HepG2 (cell line): ENCODE data around the gene DRAM1. TPM values are rescaled to one million over a fixed set of nuclear protein-coding genes. Genes with fewer than 3 reads are reported as not detected.

Experiments used
- ATF7 ChIP-seq, 2 experiments: fragments of 450-650 bp in 1 of 2; sonication (generic) in 1 of 2; formaldehyde crosslinking in 1 of 2; IDR thresholded peaks; 2 replicates each; pipeline versions ENCODE4 v1.4.0 to v1.6.1; 2016 to 2020; ENCODE audit warnings: antibody characterized with exemption in 1 of 2, mild to moderate bottlenecking in 1 of 2, missing genetic modification reagents in 1 of 2
- CEBPB ChIP-seq: IDR thresholded peaks from 2 replicates; pipeline ENCODE4 v1.6.1; 2011; ENCODE audit warnings: low read depth, low read length, improper control_type of control experiment, borderline replicate concordance
- DMAP1 ChIP-seq: IDR thresholded peaks from 2 replicates; pipeline ENCODE4 v1.6.1; 2016
- HMG20A ChIP-seq: IDR thresholded peaks from 2 replicates; pipeline ENCODE4 v1.6.1; 2016; ENCODE audit warnings: borderline replicate concordance
- KAT7 ChIP-seq: IDR thresholded peaks from 2 replicates; pipeline ENCODE4 v1.6.1; 2018; ENCODE audit warnings: borderline replicate concordance, missing compliant biosample characterization
- MAZ ChIP-seq, 2 experiments: sonication (generic) in 1 of 2; formaldehyde crosslinking in 1 of 2; IDR thresholded peaks; 2 replicates each; pipeline versions ENCODE4 v1.5.0 to v1.6.1; 2012 to 2020; ENCODE audit warnings: low read depth in 2 of 2, mild to moderate bottlenecking in 2 of 2, borderline replicate concordance in 1 of 2, improper control_type of control experiment in 1 of 2, low read length in 1 of 2, missing genetic modification reagents in 1 of 2, moderate library complexity in 1 of 2
- MTF2 ChIP-seq: sonication (generic); formaldehyde crosslinking; IDR thresholded peaks from 2 replicates; pipeline ENCODE4 v1.5.0; 2020; ENCODE audit warnings: missing genetic modification reagents, borderline replicate concordance
- STAT5B ChIP-seq: sonication (generic); formaldehyde crosslinking; IDR thresholded peaks from 2 replicates; pipeline ENCODE4 v1.4.0; 2020; ENCODE audit warnings: missing genetic modification reagents
- ZFP91 ChIP-seq: sonication (generic); formaldehyde crosslinking; IDR thresholded peaks from 2 replicates; pipeline ENCODE4 v1.9.0; 2022; ENCODE audit warnings: missing genetic modification reagents, mild to moderate bottlenecking, borderline replicate concordance
- ZNF292 ChIP-seq: sonication (generic); formaldehyde crosslinking; IDR thresholded peaks from 2 replicates; pipeline ENCODE4 v1.8.1; 2022; ENCODE audit warnings: mild to moderate bottlenecking, low read depth, missing genetic modification reagents, borderline replicate concordance
- ZNF431 ChIP-seq: sonication (generic); formaldehyde crosslinking; IDR thresholded peaks from 2 replicates; pipeline ENCODE4 v1.9.0; 2022; ENCODE audit warnings: missing genetic modification reagents, low read depth, mild to moderate bottlenecking, borderline replicate concordance
- ZNF629 ChIP-seq: sonication (generic); formaldehyde crosslinking; conservative IDR thresholded peaks from 2 replicates; pipeline ENCODE4 v1.5.0; 2020; ENCODE audit warnings: missing genetic modification reagents
- ZNF703 ChIP-seq: sonication (generic); formaldehyde crosslinking; IDR thresholded peaks from 2 replicates; pipeline ENCODE4 v1.5.1; 2020; ENCODE audit warnings: missing genetic modification reagents, mild to moderate bottlenecking, moderate library complexity, borderline replicate concordance
- ZNF737 ChIP-seq: sonication (generic); formaldehyde crosslinking; IDR thresholded peaks from 2 replicates; pipeline ENCODE4 v1.5.0; 2020; ENCODE audit warnings: missing genetic modification reagents, mild to moderate bottlenecking, borderline replicate concordance
- ZSCAN30 ChIP-seq: sonication (generic); formaldehyde crosslinking; IDR thresholded peaks from 2 replicates; pipeline ENCODE4 v1.5.0; 2020; ENCODE audit warnings: mild to moderate bottlenecking, missing genetic modification reagents
- polyA plus RNA-seq, 8 experiments: library from polyadenylated mRNA; depleted of rRNA in 3 of 8; stranded (reverse) in 7 of 8; unstranded in 1 of 8; fragments of >200 nt; fragmentation: Illumina TruSeq in 4 of 8; extraction: Trizol in 4 of 8; gene quantifications; 2 replicates each; pipeline versions ENCODE4 v1.2.1 to v1.2.3, GENCODE V29; 2011 to 2016; ENCODE audit warnings: low read depth in 4 of 8, missing spikeins in 1 of 8, mixed read lengths in 1 of 8; ENCODE audit not compliant: insufficient read depth in 1 of 8
- total RNA-seq, 5 experiments: library from RNA; depleted of rRNA; stranded (reverse); fragments of >200 nt; fragmentation: Illumina TruSeq; extraction: Trizol; gene quantifications; 2 replicates each; pipeline ENCODE4 v1.2.3, GENCODE V29; 2016; ENCODE audit warnings: low read depth in 1 of 5
- TF ChIP-seq, protein P1 (sequence below): IDR thresholded peaks from 2 replicates; pipeline ENCODE4 v1.6.1; 2016; ENCODE audit warnings: low read depth, borderline replicate concordance
- TF ChIP-seq, protein P2 (sequence below): sonication (generic); formaldehyde crosslinking; IDR thresholded peaks from 2 replicates; pipeline ENCODE4 v1.4.0; 2020; ENCODE audit warnings: missing genetic modification reagents
- TF ChIP-seq, protein P3 (sequence below): IDR thresholded peaks from 2 replicates; pipeline ENCODE4 v1.6.1; 2018; ENCODE audit warnings: missing genetic modification reagents, mild to moderate bottlenecking, missing compliant biosample characterization
- TF ChIP-seq, protein P4 (sequence below): sonication (generic); formaldehyde crosslinking; IDR thresholded peaks from 2 replicates; pipeline ENCODE4 v1.4.0; 2020; ENCODE audit warnings: low read depth, mild to moderate bottlenecking, missing genetic modification reagents
- TF ChIP-seq, protein P5 (sequence below): sonication (generic); formaldehyde crosslinking; IDR thresholded peaks from 2 replicates; pipeline ENCODE4 v1.5.0; 2020; ENCODE audit warnings: mild to moderate bottlenecking, missing genetic modification reagents, borderline replicate concordance

Gene DRAM1
- total and polyA plus RNA-seq, 2 of the 13 experiments (the other 11 are each of a cell fraction or from before 2014, with no cell fraction given), result 20.9 to 32.6 TPM

DNA sequence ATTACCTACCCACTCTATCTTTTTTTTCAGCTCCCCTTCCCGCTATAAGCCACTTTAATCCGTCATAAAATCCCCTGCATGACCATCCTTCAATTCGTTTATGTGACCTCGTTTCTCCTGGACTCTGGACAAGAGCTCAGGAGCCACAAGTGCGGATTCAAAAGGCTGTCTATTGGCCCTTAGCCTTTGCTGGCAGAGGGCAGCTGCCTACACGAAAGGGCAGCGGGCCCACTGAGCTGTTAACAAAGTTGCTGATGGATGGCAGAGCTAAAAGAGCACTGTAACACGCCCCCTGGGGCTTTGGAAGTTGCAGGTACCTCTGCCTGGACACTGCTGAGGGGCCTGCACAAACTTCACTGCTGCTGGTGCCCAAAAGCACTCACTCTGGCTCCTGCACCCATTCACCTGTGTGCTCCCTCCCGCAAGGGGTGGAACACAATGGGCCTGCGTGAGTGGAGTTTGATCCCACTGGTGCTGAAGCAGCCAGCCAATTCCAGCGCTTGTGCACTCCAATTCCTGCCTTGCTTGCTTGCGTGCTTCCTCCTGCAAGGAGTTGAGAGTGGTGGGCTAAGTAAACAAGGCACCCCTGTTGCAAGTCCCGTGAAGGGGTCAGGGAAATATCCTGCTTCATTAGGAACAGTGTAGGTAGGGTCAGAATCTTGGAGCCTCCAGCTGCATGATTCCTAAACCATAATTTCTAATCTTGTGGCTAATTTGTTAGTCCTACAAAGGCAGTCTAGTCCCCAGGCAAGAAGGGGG is 10.6 kb upstream of the DRAM1 start (continued):
- TF ChIP-seq, protein P1, sequence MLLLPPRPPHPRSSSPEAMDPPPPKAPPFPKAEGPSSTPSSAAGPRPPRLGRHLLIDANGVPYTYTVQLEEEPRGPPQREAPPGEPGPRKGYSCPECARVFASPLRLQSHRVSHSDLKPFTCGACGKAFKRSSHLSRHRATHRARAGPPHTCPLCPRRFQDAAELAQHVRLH (CRISPR knock-in tag), result no peak
- TF ChIP-seq HMG20A (CRISPR knock-in tag) (0 out of 2 replicates have a peak, but pooled peaks have one; percentile 13), ZNF629 (CRISPR knock-in tag) (peak; percentile 38), ZNF703 (CRISPR knock-in tag) (no peak), ZNF737 (CRISPR knock-in tag) (no peak), ZNF431 (CRISPR knock-in tag) (no peak), ZFP91 (peak; percentile 38; the same call in 1 of the 2 replicates), STAT5B (CRISPR knock-in tag) (no peak), KAT7 (no peak), CEBPB (no peak), DMAP1 (CRISPR knock-in tag) (no peak), MAZ (IDR thresholded peaks at IDR 0.05; ENCODE audit: borderline replicate concordance, low read depth, low read length) (no peak), MAZ (CRISPR knock-in tag; IDR thresholded peaks at IDR 0.05; ENCODE audit: low read depth) (0 out of 2 replicates have a peak, but pooled peaks have one; percentile 28), ZNF292 (CRISPR knock-in tag) (peak; percentile 74; the same call in 1 of the 2 replicates), ZSCAN30 (CRISPR knock-in tag) (no peak), MTF2 (CRISPR knock-in tag) (no peak), ATF7 (IDR thresholded peaks at IDR 0.05) (no peak), ATF7 (CRISPR knock-in tag; IDR thresholded peaks at IDR 0.05) (no peak)
- TF ChIP-seq, protein P2, sequence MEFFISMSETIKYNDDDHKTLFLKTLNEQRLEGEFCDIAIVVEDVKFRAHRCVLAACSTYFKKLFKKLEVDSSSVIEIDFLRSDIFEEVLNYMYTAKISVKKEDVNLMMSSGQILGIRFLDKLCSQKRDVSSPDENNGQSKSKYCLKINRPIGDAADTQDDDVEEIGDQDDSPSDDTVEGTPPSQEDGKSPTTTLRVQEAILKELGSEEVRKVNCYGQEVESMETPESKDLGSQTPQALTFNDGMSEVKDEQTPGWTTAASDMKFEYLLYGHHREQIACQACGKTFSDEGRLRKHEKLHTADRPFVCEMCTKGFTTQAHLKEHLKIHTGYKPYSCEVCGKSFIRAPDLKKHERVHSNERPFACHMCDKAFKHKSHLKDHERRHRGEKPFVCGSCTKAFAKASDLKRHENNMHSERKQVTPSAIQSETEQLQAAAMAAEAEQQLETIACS (CRISPR knock-in tag), result no peak
- TF ChIP-seq, protein P3, sequence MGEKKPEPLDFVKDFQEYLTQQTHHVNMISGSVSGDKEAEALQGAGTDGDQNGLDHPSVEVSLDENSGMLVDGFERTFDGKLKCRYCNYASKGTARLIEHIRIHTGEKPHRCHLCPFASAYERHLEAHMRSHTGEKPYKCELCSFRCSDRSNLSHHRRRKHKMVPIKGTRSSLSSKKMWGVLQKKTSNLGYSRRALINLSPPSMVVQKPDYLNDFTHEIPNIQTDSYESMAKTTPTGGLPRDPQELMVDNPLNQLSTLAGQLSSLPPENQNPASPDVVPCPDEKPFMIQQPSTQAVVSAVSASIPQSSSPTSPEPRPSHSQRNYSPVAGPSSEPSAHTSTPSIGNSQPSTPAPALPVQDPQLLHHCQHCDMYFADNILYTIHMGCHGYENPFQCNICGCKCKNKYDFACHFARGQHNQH, result no peak
- TF ChIP-seq, protein P4, sequence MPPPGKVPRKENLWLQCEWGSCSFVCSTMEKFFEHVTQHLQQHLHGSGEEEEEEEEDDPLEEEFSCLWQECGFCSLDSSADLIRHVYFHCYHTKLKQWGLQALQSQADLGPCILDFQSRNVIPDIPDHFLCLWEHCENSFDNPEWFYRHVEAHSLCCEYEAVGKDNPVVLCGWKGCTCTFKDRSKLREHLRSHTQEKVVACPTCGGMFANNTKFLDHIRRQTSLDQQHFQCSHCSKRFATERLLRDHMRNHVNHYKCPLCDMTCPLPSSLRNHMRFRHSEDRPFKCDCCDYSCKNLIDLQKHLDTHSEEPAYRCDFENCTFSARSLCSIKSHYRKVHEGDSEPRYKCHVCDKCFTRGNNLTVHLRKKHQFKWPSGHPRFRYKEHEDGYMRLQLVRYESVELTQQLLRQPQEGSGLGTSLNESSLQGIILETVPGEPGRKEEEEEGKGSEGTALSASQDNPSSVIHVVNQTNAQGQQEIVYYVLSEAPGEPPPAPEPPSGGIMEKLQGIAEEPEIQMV (CRISPR knock-in tag), result no peak
- TF ChIP-seq, protein P5, sequence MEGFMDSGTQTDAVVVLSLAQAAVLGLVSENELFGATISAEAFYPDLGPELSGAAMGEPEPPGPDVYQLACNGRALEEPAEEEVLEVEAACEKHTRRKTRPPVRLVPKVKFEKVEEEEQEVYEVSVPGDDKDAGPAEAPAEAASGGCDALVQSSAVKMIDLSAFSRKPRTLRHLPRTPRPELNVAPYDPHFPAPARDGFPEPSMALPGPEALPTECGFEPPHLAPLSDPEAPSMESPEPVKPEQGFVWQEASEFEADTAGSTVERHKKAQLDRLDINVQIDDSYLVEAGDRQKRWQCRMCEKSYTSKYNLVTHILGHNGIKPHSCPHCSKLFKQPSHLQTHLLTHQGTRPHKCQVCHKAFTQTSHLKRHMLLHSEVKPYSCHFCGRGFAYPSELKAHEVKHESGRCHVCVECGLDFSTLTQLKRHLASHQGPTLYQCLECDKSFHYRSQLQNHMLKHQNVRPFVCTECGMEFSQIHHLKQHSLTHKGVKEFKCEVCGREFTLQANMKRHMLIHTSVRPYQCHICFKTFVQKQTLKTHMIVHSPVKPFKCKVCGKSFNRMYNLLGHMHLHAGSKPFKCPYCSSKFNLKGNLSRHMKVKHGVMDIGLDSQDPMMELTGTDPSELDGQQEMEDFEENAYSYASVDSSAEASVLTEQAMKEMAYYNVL, result no peak
